SK-N-MC (cell line): Measurements from ENCODE around the gene CNPY2.

ENCODE experiments used
- DNase-seq: peaks from one replicate; pipeline ENCODE4 v3.0.0-alpha.2; 2011; ENCODE audit warnings: low read depth, low spot score
- H3K27ac ChIP-seq: fragments of 200-600 bp; sonication (generic); 2 replicates; pipeline ENCODE4 v1.5.1; 2016; ENCODE audit warnings: mixed run types
- H3K36me3 ChIP-seq: fragments of 200-600 bp; sonication (generic); 2 replicates; pipeline ENCODE4 v1.6.1; 2017; ENCODE audit warnings: antibody characterized with exemption, low read length, mixed read lengths; ENCODE audit not compliant: insufficient read depth
- H3K4me3 ChIP-seq: fragments of 200-600 bp; sonication (generic); 2 replicates; pipeline ENCODE4 v1.5.1; 2016
- H3K9ac ChIP-seq: fragments of 200-600 bp; sonication (generic); 2 replicates; pipeline ENCODE4 v1.8.0; 2017; ENCODE audit warnings: mixed run types, mixed read lengths; ENCODE audit not compliant: insufficient read length
- H3K9me3 ChIP-seq: fragments of 200-600 bp; sonication (generic); 2 replicates; pipeline ENCODE4 v1.6.1; 2017; ENCODE audit warnings: low read depth, mild to moderate bottlenecking, antibody characterized with exemption, low read length, moderate library complexity, mixed read lengths
- EZH2 ChIP-seq: fragments of 200-600 bp; sonication (generic); IDR thresholded peaks from one replicate; pipeline ENCODE4 v1.6.1; 2017; ENCODE audit warnings: antibody characterized with exemption
- FOXP2 ChIP-seq: optimal IDR thresholded peaks from 2 replicates; pipeline ENCODE3; 2011; ENCODE audit warnings: mild to moderate bottlenecking, moderate library complexity; ENCODE audit not compliant: insufficient read depth; ENCODE audit errors: extremely low read length, control extremely low read depth
- POLR2AphosphoS5 ChIP-seq: IDR thresholded peaks from 2 replicates; pipeline ENCODE4 v1.6.1; 2012; ENCODE audit warnings: mild to moderate bottlenecking, low read depth, low read length, borderline replicate concordance

CNPY2 gene

DNA sequence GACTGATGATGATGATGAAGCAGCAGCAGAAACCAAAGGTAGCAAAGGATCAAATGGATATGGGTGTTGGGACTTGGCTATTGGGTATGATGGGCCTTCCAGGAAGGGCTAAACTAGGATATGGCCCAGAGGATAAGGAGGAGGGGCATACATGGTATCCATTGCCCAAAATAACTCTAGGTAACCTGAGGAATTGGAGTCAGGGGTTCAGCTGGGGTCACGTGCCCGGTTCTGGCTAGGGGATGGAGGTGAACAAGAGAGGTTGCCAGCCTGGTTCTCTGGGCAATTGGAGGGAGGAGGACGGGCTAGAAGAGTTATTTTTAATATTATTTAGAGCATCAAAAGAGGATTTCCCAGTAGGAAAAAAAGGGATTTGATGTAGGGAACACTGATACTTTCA lies 54.9 kb downstream of the CNPY2 start:
- Histone ChIP-seq H3K9ac (no peak overlapping the region), H3K36me3 (peaks cover 11% of the 10 kb centered on the region), H3K9me3 (no peaks in the 10 kb centered on the region), H3K27ac (no peak overlapping the region), H3K4me3 (no peak overlapping the region)
- TF ChIP-seq POLR2AphosphoS5 = no peak
- TF ChIP-seq EZH2 = no peak
- TF ChIP-seq FOXP2 = no peak
- no peak for DNase-seq

GRCh38 chr12:56260380-56260779 lies 55.4 kb downstream of the CNPY2 start:
- H3K9ac ChIP-seq = no peak overlapping the region
- no peak for DNase-seq
- H3K27ac ChIP-seq = no peak overlapping the region
- H3K36me3 ChIP-seq = peaks cover 16% of the 10 kb centered on the region
- TF ChIP-seq EZH2 (no peak), FOXP2 (no peak), POLR2AphosphoS5 (no peak)
- H3K4me3 ChIP-seq = no peak overlapping the region
- H3K9me3 ChIP-seq = no peaks in the 10 kb centered on the region
